SK-N-MC (cell line): ENCODE measurements around the gene THOP1.

Experiments
- EZH2 ChIP-seq: fragments of 200-600 bp; sonication (generic); IDR thresholded peaks from one replicate; pipeline ENCODE4 v1.6.1; 2017; ENCODE audit warnings: antibody characterized with exemption
- POLR2AphosphoS5 ChIP-seq: IDR thresholded peaks from 2 replicates; pipeline ENCODE4 v1.6.1; 2012; ENCODE audit warnings: mild to moderate bottlenecking, low read depth, low read length, borderline replicate concordance

GRCh38 chr19:2744113-2744512, 41.2 kb upstream of the THOP1 start:
- TF ChIP-seq POLR2AphosphoS5 = no peak
- TF ChIP-seq EZH2 = no peak
